HEK293 (cell line): ENCODE measurements around the gene TMEM138.

Experiments
- CTCF ChIP-seq: fragments of 450-650 bp; formaldehyde crosslinking; IDR thresholded peaks from 2 replicates; pipeline ENCODE4 v1.5.1; 2016; ENCODE audit warnings: missing biosample characterization, missing genetic modification characterization
- RBAK ChIP-seq: fragments of 450-650 bp; formaldehyde crosslinking; IDR thresholded peaks from 2 replicates; pipeline ENCODE4 v1.5.1; 2016; ENCODE audit warnings: missing biosample characterization, missing genetic modification characterization
- SETDB1 ChIP-seq: IDR thresholded peaks from one replicate; pipeline ENCODE4 v1.6.1; 2017; ENCODE audit warnings: mild to moderate bottlenecking, low read length, moderate library complexity, mixed read lengths; ENCODE audit not compliant: insufficient read length
- TCF7L2 ChIP-seq: IDR thresholded peaks from 2 replicates; pipeline ENCODE4 v1.6.1; 2011; ENCODE audit warnings: low read depth, mild to moderate bottlenecking, inconsistent platforms, low read length, moderate library complexity, borderline replicate concordance
- ZBTB1 ChIP-seq: fragments of 450-650 bp; formaldehyde crosslinking; IDR thresholded peaks from 2 replicates; pipeline ENCODE4 v1.5.1; 2016; ENCODE audit warnings: missing biosample characterization, missing genetic modification characterization
- ZBTB20 ChIP-seq: fragments of 450-650 bp; formaldehyde crosslinking; IDR thresholded peaks from 2 replicates; pipeline ENCODE4 v1.5.1; 2016; ENCODE audit warnings: missing biosample characterization, missing genetic modification characterization
- ZNF121 ChIP-seq: fragments of 450-650 bp; formaldehyde crosslinking; IDR thresholded peaks from 2 replicates; pipeline ENCODE4 v1.5.1; 2016; ENCODE audit warnings: missing biosample characterization, missing genetic modification characterization
- ZNF16 ChIP-seq: fragments of 450-650 bp; formaldehyde crosslinking; IDR thresholded peaks from 2 replicates; pipeline ENCODE4 v1.5.1; 2016; ENCODE audit warnings: low read depth, missing biosample characterization, missing genetic modification characterization
- ZNF23 ChIP-seq: fragments of 450-650 bp; formaldehyde crosslinking; IDR thresholded peaks from 2 replicates; pipeline ENCODE4 v1.5.1; 2016; ENCODE audit warnings: missing biosample characterization, missing genetic modification characterization, borderline replicate concordance
- ZNF274 ChIP-seq, 2 experiments: fragments of 200-500 bp in 1 of 2; fragments of 450-650 bp in 1 of 2; sonication (Bioruptor generic) in 1 of 2; formaldehyde crosslinking in 1 of 2; IDR thresholded peaks; 2 replicates each; pipeline versions ENCODE4 v1.5.1 to v1.6.1; 2014 to 2016; ENCODE audit warnings: borderline replicate concordance in 1 of 2, inconsistent platforms in 1 of 2, low read length in 1 of 2, missing biosample characterization in 1 of 2, missing genetic modification characterization in 1 of 2
- ZNF473 ChIP-seq: fragments of 450-650 bp; formaldehyde crosslinking; IDR thresholded peaks from 2 replicates; pipeline ENCODE4 v1.5.1; 2017; ENCODE audit warnings: missing biosample characterization, missing genetic modification characterization
- ZNF701 ChIP-seq: fragments of 450-650 bp; formaldehyde crosslinking; IDR thresholded peaks from 2 replicates; pipeline ENCODE4 v1.5.1; 2016; ENCODE audit warnings: missing biosample characterization, missing genetic modification characterization

DNA sequence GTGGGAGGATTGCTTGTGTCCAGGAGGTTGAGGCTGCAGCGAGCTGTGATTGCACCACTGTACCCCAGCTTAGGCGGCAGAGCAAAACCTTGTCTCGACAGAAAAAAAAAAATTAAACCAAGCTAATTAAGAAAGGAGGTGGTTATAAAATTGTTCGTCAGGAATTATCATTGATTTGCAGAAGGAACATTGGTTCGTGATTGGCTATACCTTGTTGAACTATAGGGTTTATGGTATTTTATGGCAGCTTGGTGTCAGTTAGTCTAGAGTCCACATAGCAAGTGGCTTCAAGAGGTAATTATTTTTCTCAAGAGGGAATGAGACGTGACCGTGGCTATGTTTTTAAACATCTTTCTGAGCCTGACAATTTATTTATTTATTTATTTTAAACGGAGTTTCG lies 18.7 kb downstream of the TMEM138 start:
- TF ChIP-seq ZBTB1 (tag by site-specific recombination) (no peak), SETDB1 (no peak), ZNF121 (tag by site-specific recombination) (no peak), CTCF (no peak), ZNF23 (tag by site-specific recombination) (no peak), TCF7L2 (no peak), ZNF473 (tag by site-specific recombination) (no peak), ZBTB20 (tag by site-specific recombination) (no peak), ZNF701 (no peak), RBAK (no peak), ZNF274 (IDR thresholded peaks at IDR 0.05; ENCODE audit: low read length) (no peak), ZNF274 (tag by site-specific recombination; IDR thresholded peaks at IDR 0.05; ENCODE audit: borderline replicate concordance) (no peak), ZNF16 (no peak)
